ENCODE measurements around the gene TOR1AIP2.

GRCh38 chr1:179807291-179807690 lies 70.3 kb downstream of the TOR1AIP2 start:
- TF ChIP-seq MAX (IDR thresholded peaks at IDR 0.05; ENCODE audit: low read depth) (no peak), POLR2AphosphoS5 (IDR thresholded peaks at IDR 0.05; ENCODE audit: low read depth, low read length) (no peak), NFIC (IDR thresholded peaks at IDR 0.05; ENCODE audit: borderline replicate concordance) (no peak), USF2 (IDR thresholded peaks at IDR 0.05; ENCODE audit: borderline replicate concordance, low read depth, low read length) (no peak), CTCF (IDR thresholded peaks at IDR 0.05) (no peak), IRF3 (IDR thresholded peaks at IDR 0.05; ENCODE audit: low read depth, low read length) (no peak), RXRA (IDR thresholded peaks at IDR 0.05; ENCODE audit: borderline replicate concordance, low read depth) (no peak), RFX5 (IDR thresholded peaks at IDR 0.05; ENCODE audit: low read length) (no peak), JUND (IDR thresholded peaks at IDR 0.05) (no peak)

All from SK-N-SH (cell line).